CD14-positive monocyte (primary cell): ENCODE data around the gene FBXO31. TPM values are rescaled to one million over a fixed set of nuclear protein-coding genes. Genes with fewer than 3 reads are reported as not detected.

Source experiments
- DNase-seq, 3 donors: peaks; one replicate each; pipeline ENCODE4 v3.0.0-alpha.2; 2011 to 2022
- H2AFZ ChIP-seq: 2 replicates; pipeline ENCODE4 v1.6.0; 2012; ENCODE audit warnings: mild to moderate bottlenecking, low read depth, low read length, inconsistent platforms; ENCODE audit not compliant: insufficient read depth, poor library complexity, severe bottlenecking
- H3K27ac ChIP-seq, 2 donors: 1 replicate in 1 of 2; 2 replicates in 1 of 2; pipeline ENCODE4 v1.5.1; 2012 to 2013; ENCODE audit warnings: low read length in 2 of 2, control low read depth in 1 of 2, inconsistent platforms in 1 of 2, low read depth in 1 of 2, mild to moderate bottlenecking in 1 of 2
- H3K27me3 ChIP-seq, 2 donors: one replicate each; pipeline versions ENCODE4 v1.6.0 to v1.6.1; 2011 to 2013; ENCODE audit warnings: low read length in 2 of 2; ENCODE audit not compliant: control insufficient read depth in 2 of 2, insufficient read depth in 2 of 2
- H3K36me3 ChIP-seq, 2 donors: replicated peaks in 1 of 2; 1 replicate in 1 of 2; 2 replicates in 1 of 2; pipeline versions ENCODE4 v1.5.1 to v1.6.1; 2012 to 2013; ENCODE audit warnings: low read length in 2 of 2, control low read depth in 1 of 2, inconsistent platforms in 1 of 2, mild to moderate bottlenecking in 1 of 2; ENCODE audit not compliant: insufficient read depth in 2 of 2, control insufficient read depth in 1 of 2
- H3K4me1 ChIP-seq, 2 donors: 1 replicate in 1 of 2; 2 replicates in 1 of 2; pipeline versions ENCODE4 v1.5.1 to v1.6.1; 2012 to 2013; ENCODE audit warnings: low read length in 2 of 2, control low read depth in 1 of 2, inconsistent platforms in 1 of 2, mild to moderate bottlenecking in 1 of 2, moderate library complexity in 1 of 2; ENCODE audit not compliant: insufficient read depth in 2 of 2, control insufficient read depth in 1 of 2
- H3K4me2 ChIP-seq: replicated peaks from 2 replicates; pipeline ENCODE3; 2012; ENCODE audit warnings: low read length, moderate library complexity, mild to moderate bottlenecking; ENCODE audit not compliant: poor library complexity, severe bottlenecking; ENCODE audit errors: extremely low read depth
- H3K4me3 ChIP-seq, 3 experiments: fragments of 200-600 bp in 1 of 3; sonication (generic) in 1 of 3; replicated peaks in 1 of 3; 1 replicate in 2 of 3; 2 replicates in 1 of 3; pipeline ENCODE4 v1.5.1; 2011 to 2013; ENCODE audit warnings: low read length in 3 of 3, mild to moderate bottlenecking in 3 of 3, control low read depth in 2 of 3, low read depth in 2 of 3, inconsistent platforms in 1 of 3, moderate library complexity in 1 of 3
- H3K79me2 ChIP-seq: 2 replicates; pipeline ENCODE4 v1.6.0; 2012; ENCODE audit warnings: mild to moderate bottlenecking, control low read depth, inconsistent platforms, low read length, moderate library complexity; ENCODE audit not compliant: insufficient read depth
- H3K9ac ChIP-seq: 2 replicates; pipeline ENCODE4 v1.6.0; 2017; ENCODE audit warnings: low read length, mild to moderate bottlenecking; ENCODE audit not compliant: insufficient read depth, poor library complexity, severe bottlenecking
- H3K9me3 ChIP-seq, 2 donors: replicated peaks in 1 of 2; 1 replicate in 1 of 2; 2 replicates in 1 of 2; pipeline versions ENCODE4 v1.5.1 to v1.6.1; 2012 to 2013; ENCODE audit warnings: low read length in 2 of 2, control low read depth in 1 of 2; ENCODE audit not compliant: control insufficient read depth in 1 of 2, insufficient read depth in 1 of 2
- H4K20me1 ChIP-seq: 2 replicates; pipeline ENCODE4 v1.6.0; 2012; ENCODE audit warnings: mild to moderate bottlenecking, low read length, control low read depth, moderate library complexity; ENCODE audit not compliant: insufficient read depth
- H3K27ac Mint-ChIP-seq, 7 donors: one replicate each; pipeline ENCODE4 v1.8.0; 2020; ENCODE audit warnings: mild to moderate bottlenecking in 7 of 7, mixed read lengths in 7 of 7, moderate library complexity in 6 of 7, inconsistent platforms in 2 of 7
- H3K27me3 Mint-ChIP-seq, 3 donors: one replicate each; pipeline ENCODE4 v1.8.0; 2021 to 2022; ENCODE audit warnings: low read depth in 3 of 3, mild to moderate bottlenecking in 3 of 3, mixed read lengths in 3 of 3, moderate library complexity in 3 of 3, inconsistent platforms in 1 of 3
- H3K36me3 Mint-ChIP-seq, 2 donors: one replicate each; pipeline ENCODE4 v1.8.0; 2020; ENCODE audit warnings: mixed read lengths in 2 of 2, inconsistent platforms in 1 of 2, mild to moderate bottlenecking in 1 of 2
- H3K4me1 Mint-ChIP-seq: one replicate; pipeline ENCODE4 v1.8.0; 2020; ENCODE audit warnings: mild to moderate bottlenecking, mixed read lengths
- H3K4me3 Mint-ChIP-seq, 2 donors: one replicate each; pipeline ENCODE4 v1.8.0; 2020; ENCODE audit warnings: mild to moderate bottlenecking in 2 of 2, mixed read lengths in 2 of 2, moderate library complexity in 1 of 2
- H3K9me3 Mint-ChIP-seq, 7 donors: one replicate each; pipeline ENCODE4 v1.8.0; 2020 to 2022; ENCODE audit warnings: mixed read lengths in 7 of 7, mild to moderate bottlenecking in 6 of 7, moderate library complexity in 6 of 7, inconsistent platforms in 2 of 7
- CTCF ChIP-seq: fragments of 200-600 bp; IDR thresholded peaks from one replicate; pipeline ENCODE4 v1.8.0; 2022; ENCODE audit warnings: antibody characterized with exemption, mild to moderate bottlenecking
- WGBS: methylation state at CpG from one replicate; pipeline ENCODE4 v1.1.5; 2013; ENCODE audit warnings: missing lambda C conversion rate; ENCODE audit not compliant: insufficient coverage; 5-methylcytosine and 5-hydroxymethylcytosine counted together
- intact Hi-C, 2 donors: fragments of 100-400 bp; cut with micrococcal nuclease; formaldehyde crosslinking; loops; one replicate each; pipeline versions ENCODE4 v1.15.0 to v1.15.1; 2023
- polyA plus RNA-seq, 3 donors: library from polyadenylated mRNA; depleted of rRNA in 1 of 3; unstranded in 2 of 3; stranded (reverse) in 1 of 3; fragments of 300-500 nt in 2 of 3; fragments of >200 nt in 1 of 3; fragmentation: Illumina TruSeq in 2 of 3; gene quantifications; 1 replicate in 2 of 3; 2 replicates in 1 of 3; pipeline ENCODE4 v1.2.3, GENCODE V29; 2012 to 2021

FBXO31 gene
- polyA plus RNA-seq, 3 donors = 2.0 to 5.6 (median 3.3) TPM

DNA sequence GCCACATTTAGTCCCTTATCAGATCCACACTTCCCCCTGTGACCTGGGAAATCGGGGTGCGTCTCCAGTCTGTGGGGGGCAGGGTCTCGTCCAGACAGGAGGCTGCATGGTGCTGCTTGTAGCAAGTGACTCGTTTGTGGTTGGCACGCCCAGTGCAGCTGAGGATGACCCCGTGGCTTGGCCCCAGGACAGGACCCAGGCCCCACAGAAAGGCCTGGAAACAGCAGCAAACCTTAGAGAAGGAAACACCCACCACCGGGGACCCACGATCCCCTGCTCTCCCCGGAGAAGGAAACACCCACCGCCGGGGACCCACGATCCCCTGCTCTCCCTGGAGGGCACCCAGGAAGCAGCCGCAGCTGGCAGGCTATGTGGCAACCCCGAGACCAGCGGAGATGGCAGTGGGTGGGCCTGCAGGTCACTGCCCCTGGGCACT, 58.1 kb downstream of the FBXO31 start:
- TF ChIP-seq CTCF = no peak
- 36% methylated on average over 11 of the region's 15 CpGs for WGBS
- H3K9me3 Mint-ChIP-seq = no peaks in the 10 kb centered on the region
- peaks cover 0 to 9% of the 10 kb centered on the region in 2 donors for H3K36me3 ChIP-seq
- H3K79me2 ChIP-seq = no peaks in the 10 kb centered on the region
- no peaks in the 10 kb centered on the region for H3K9me3 ChIP-seq
- H3K4me1 Mint-ChIP-seq = no peaks in the 10 kb centered on the region
- no peaks in the 10 kb centered on the region for H3K4me1 ChIP-seq
- H3K27me3 ChIP-seq = no peaks in the 10 kb centered on the region
- DNase-seq = no peak
- peaks cover 5 to 9% of the 10 kb centered on the region in 2 donors for H3K36me3 Mint-ChIP-seq
- no peak overlapping the region for H2AFZ ChIP-seq
- no peak overlapping the region for H3K27ac Mint-ChIP-seq
- no peak overlapping the region for H3K4me2 ChIP-seq
- intact Hi-C loops = no loop called here
- H3K27ac ChIP-seq = no peak overlapping the region
- H3K27me3 Mint-ChIP-seq = peaks cover 1 to 9% (median 5%) of the 10 kb centered on the region in 3 donors
- H3K4me3 Mint-ChIP-seq = no peak overlapping the region
- no peak overlapping the region for H3K9ac ChIP-seq
- no peaks in the 10 kb centered on the region for H4K20me1 ChIP-seq
- H3K4me3 ChIP-seq = no peak overlapping the region

DNA sequence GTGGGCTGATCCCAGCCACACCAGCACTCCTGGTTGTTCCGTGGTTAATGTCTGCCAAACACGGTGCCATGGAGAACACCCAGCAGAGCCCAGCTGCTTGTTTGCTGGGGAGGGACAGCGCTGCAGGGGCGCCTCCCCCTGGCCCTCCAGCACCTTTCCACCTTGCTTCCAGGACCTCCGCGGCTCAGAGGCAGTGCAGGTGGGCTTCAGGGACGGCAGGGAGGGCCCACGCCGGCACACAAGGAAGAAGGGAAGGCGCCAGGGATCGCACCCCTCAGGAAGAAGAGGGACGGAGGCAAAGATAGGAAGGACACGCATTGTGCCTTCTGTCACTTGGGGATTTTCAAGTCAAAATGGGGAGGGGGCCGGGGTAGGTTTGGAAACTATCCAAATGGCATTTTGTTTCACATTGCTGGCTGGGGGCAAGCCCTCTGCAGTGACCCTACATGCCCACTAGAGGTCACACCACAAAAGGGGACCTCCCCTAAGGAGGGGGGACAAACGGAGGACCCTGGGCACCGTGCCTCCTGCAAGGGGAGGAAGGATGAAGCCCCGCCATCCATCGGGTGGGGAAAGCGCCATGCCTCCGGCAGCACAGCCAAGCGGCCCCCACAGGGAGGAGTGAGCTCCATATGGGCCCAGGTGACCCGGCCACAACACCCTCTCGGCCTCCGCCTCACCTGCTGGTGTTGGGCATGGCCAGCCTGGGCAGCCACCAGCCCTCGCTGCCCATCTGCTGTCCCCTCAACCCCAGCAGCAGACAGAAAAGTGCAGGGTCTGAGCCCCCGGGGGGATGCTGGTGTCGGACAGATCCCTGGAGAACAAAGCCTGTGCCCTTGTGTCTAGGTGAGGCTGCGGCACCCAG, 58.9 kb downstream of the FBXO31 start:
- H3K9me3 ChIP-seq = no peaks in the 10 kb centered on the region
- DNase-seq = peak; percentile 12 to 42 (median 38)
- intact Hi-C loops = no loop called here
- no peak overlapping the region for H3K27ac ChIP-seq
- peaks cover 1 to 9% (median 5%) of the 10 kb centered on the region in 3 donors for H3K27me3 Mint-ChIP-seq
- no peaks in the 10 kb centered on the region for H4K20me1 ChIP-seq
- no peaks in the 10 kb centered on the region for H3K79me2 ChIP-seq
- no peaks in the 10 kb centered on the region for H3K9me3 Mint-ChIP-seq
- no peaks in the 10 kb centered on the region for H3K4me1 Mint-ChIP-seq
- H3K4me3 ChIP-seq = no peak overlapping the region
- no peak overlapping the region for H3K9ac ChIP-seq
- 51% methylated on average over 19 of the region's 28 CpGs for WGBS
- TF ChIP-seq CTCF = peak; percentile 97
- no peaks in the 10 kb centered on the region for H3K4me1 ChIP-seq
- H3K36me3 ChIP-seq = peaks cover 0 to 3% of the 10 kb centered on the region in 2 donors
- no peak overlapping the region for H3K27ac Mint-ChIP-seq
- no peak overlapping the region for H3K4me2 ChIP-seq
- H3K36me3 Mint-ChIP-seq = peaks cover 0 to 3% of the 10 kb centered on the region in 2 donors
- H3K27me3 ChIP-seq = no peaks in the 10 kb centered on the region
- H2AFZ ChIP-seq = no peak overlapping the region
- H3K4me3 Mint-ChIP-seq = no peak overlapping the region
